Cerebellar nuclear complex (tissue), 1 donor: ENCODE results near the gene ARHGAP15.

Experiments
- DNase-seq, 2 experiments: peaks; one replicate each; lab custom pipeline; 2025; lab: John Stamatoyannopoulos, UW

ARHGAP15 gene

GRCh38 chr2:143344780-143345179, 215.6 kb downstream of the ARHGAP15 start:
- DNase-seq: no peak

GRCh38 chr2:143345887-143346787, 216.9 kb downstream of the ARHGAP15 start:
- no peak for DNase-seq

- DNase-seq: no peak
Observed at GRCh38 chr2:143347271-143347695, 218.1 kb downstream of the ARHGAP15 start.

- no peak for DNase-seq
Observed at GRCh38 chr2:143347901-143348414, 218.7 kb downstream of the ARHGAP15 start.

- DNase-seq: no peak
Observed at GRCh38 chr2:143354050-143354750, 225.0 kb downstream of the ARHGAP15 start.

- DNase-seq: no peak
Observed at GRCh38 chr2:143355870-143356269, 226.7 kb downstream of the ARHGAP15 start.

- DNase-seq: no peak
Observed at GRCh38 chr2:143356336-143356735, 227.1 kb downstream of the ARHGAP15 start.

GRCh38 chr2:143356736-143357446, 227.7 kb downstream of the ARHGAP15 start:
- DNase-seq: no peak

GRCh38 chr2:143357966-143358365, 228.7 kb downstream of the ARHGAP15 start:
- DNase-seq: peak; percentile 96 to 99

- DNase-seq: no peak
Observed at GRCh38 chr2:143361346-143361745, 232.1 kb downstream of the ARHGAP15 start.

GRCh38 chr2:143371616-143372015, 242.4 kb downstream of the ARHGAP15 start:
- DNase-seq: no peak

GRCh38 chr2:143375384-143375880, 246.2 kb downstream of the ARHGAP15 start:
- DNase-seq: no peak

- no peak for DNase-seq
Observed at GRCh38 chr2:143378996-143379395, 249.8 kb downstream of the ARHGAP15 start.

GRCh38 chr2:143379955-143380354, 250.7 kb downstream of the ARHGAP15 start:
- no peak for DNase-seq

- DNase-seq: no peak
Observed at GRCh38 chr2:143382573-143382972, 253.4 kb downstream of the ARHGAP15 start.

- DNase-seq: no peak
Observed at GRCh38 chr2:143383016-143383415, 253.8 kb downstream of the ARHGAP15 start.

GRCh38 chr2:143384111-143384510, 254.9 kb downstream of the ARHGAP15 start:
- no peak for DNase-seq

- peak; percentile 68 to 69 for DNase-seq
Observed at GRCh38 chr2:143390171-143390570, 261.0 kb downstream of the ARHGAP15 start.

GRCh38 chr2:143392358-143392757, 263.1 kb downstream of the ARHGAP15 start:
- no peak for DNase-seq

GRCh38 chr2:143394062-143394461, 264.8 kb downstream of the ARHGAP15 start:
- no peak for DNase-seq

- no peak for DNase-seq
Observed at GRCh38 chr2:143397884-143398614, 268.8 kb downstream of the ARHGAP15 start.
